Measurements from ENCODE around the gene UBA52.

Gene UBA52

GRCh38 chr19:18601875-18602274, 30.2 kb downstream of the UBA52 start:
- DNase-seq (ENCODE audit: low read depth), result no peak
- no peak for TF ChIP-seq CTCF (conservative IDR thresholded peaks at IDR 0.05; ENCODE audit: low read length)
- H3K4me3 ChIP-seq (ENCODE audit: low read length), result no peak overlapping the region

- H3K4me3 ChIP-seq (ENCODE audit: low read length), result no peak overlapping the region
- TF ChIP-seq CTCF (conservative IDR thresholded peaks at IDR 0.05; ENCODE audit: low read length), result peak; percentile 49
- DNase-seq (ENCODE audit: low read depth), result peak; percentile 21
Measured at GRCh38 chr19:18603255-18603957, 31.7 kb downstream of the UBA52 start.

GRCh38 chr19:18603958-18604819, 32.5 kb downstream of the UBA52 start:
- TF ChIP-seq CTCF (conservative IDR thresholded peaks at IDR 0.05; ENCODE audit: low read length), result no peak
- no peak for DNase-seq (ENCODE audit: low read depth)
- no peak overlapping the region for H3K4me3 ChIP-seq (ENCODE audit: low read length)

GRCh38 chr19:18604820-18605159, 33.1 kb downstream of the UBA52 start:
- TF ChIP-seq CTCF (conservative IDR thresholded peaks at IDR 0.05; ENCODE audit: low read length), result no peak
- no peak overlapping the region for H3K4me3 ChIP-seq (ENCODE audit: low read length)
- DNase-seq (ENCODE audit: low read depth), result no peak

GRCh38 chr19:18605196-18605545, 33.5 kb downstream of the UBA52 start:
- no peak for DNase-seq (ENCODE audit: low read depth)
- no peak overlapping the region for H3K4me3 ChIP-seq (ENCODE audit: low read length)
- TF ChIP-seq CTCF (conservative IDR thresholded peaks at IDR 0.05; ENCODE audit: low read length), result no peak

- TF ChIP-seq CTCF (conservative IDR thresholded peaks at IDR 0.05; ENCODE audit: low read length), result no peak
- no peak for DNase-seq (ENCODE audit: low read depth)
- H3K4me3 ChIP-seq (ENCODE audit: low read length), result no peak overlapping the region
Measured at GRCh38 chr19:18605546-18606280, 34.1 kb downstream of the UBA52 start.

Data from AG10803 (cell line).